Fibroblast of the aortic adventitia (primary cell): Measurements from ENCODE around the gene LCNL1. TPM values are rescaled to one million over a fixed set of nuclear protein-coding genes. Genes with fewer than 3 reads are reported as not detected.

Experiments used
- DNase-seq: peaks from one replicate; pipeline ENCODE4 v3.0.0-alpha.2; 2010; ENCODE audit warnings: low read depth
- H3K4me3 ChIP-seq: 2 replicates; pipeline ENCODE4 v1.5.1; 2011; ENCODE audit warnings: low read depth, mild to moderate bottlenecking, control low read depth, low read length, moderate library complexity
- CTCF ChIP-seq: IDR thresholded peaks from 2 replicates; pipeline ENCODE4 v1.5.1; 2011; ENCODE audit warnings: mild to moderate bottlenecking, low read length, control low read depth, inconsistent platforms; ENCODE audit not compliant: insufficient read depth
- total RNA-seq: library from RNA; depleted of rRNA; stranded (reverse); fragments of >200 nt; gene quantifications from 2 replicates; pipeline ENCODE4 v1.2.3, GENCODE V29; 2012; ENCODE audit warnings: low replicate concordance

Gene LCNL1
- total RNA-seq, 1 donor: 0.54 TPM

- DNase-seq: no peak
- no peak overlapping the region for H3K4me3 ChIP-seq
- no peak for TF ChIP-seq CTCF
Observed at GRCh38 chr9:137015976-137016375, 33.2 kb downstream of the LCNL1 start.

GRCh38 chr9:137016436-137016835 lies 33.6 kb downstream of the LCNL1 start:
- no peak for DNase-seq
- H3K4me3 ChIP-seq: no peak overlapping the region
- no peak for TF ChIP-seq CTCF

- H3K4me3 ChIP-seq: no peak overlapping the region
- no peak for DNase-seq
- no peak for TF ChIP-seq CTCF
Observed at GRCh38 chr9:137017071-137017470, 34.3 kb downstream of the LCNL1 start.

- TF ChIP-seq CTCF: no peak
- no peak overlapping the region for H3K4me3 ChIP-seq
- DNase-seq: no peak
Observed at GRCh38 chr9:137017791-137018497, 35.2 kb downstream of the LCNL1 start.

- no peak for TF ChIP-seq CTCF
- no peak for DNase-seq
- H3K4me3 ChIP-seq: no peak overlapping the region
Observed at GRCh38 chr9:137018761-137019559, 36.2 kb downstream of the LCNL1 start.

GRCh38 chr9:137019891-137020683 lies 37.3 kb downstream of the LCNL1 start:
- no peak for DNase-seq
- TF ChIP-seq CTCF: no peak
- H3K4me3 ChIP-seq: no peak overlapping the region
